ENCODE results near the gene SREBF1. TPM values are rescaled to one million over a fixed set of nuclear protein-coding genes. Genes with fewer than 3 reads are reported as not detected.

Gene SREBF1
- total and polyA plus RNA-seq, 10 of the 15 experiments (the other 5 are each of a cell fraction or from before 2014, with no cell fraction given) = 1.4 to 84.6 (median 20.4) TPM

- SMC1A ChIA-PET (ENCODE audit: uncharacterized antibody, unreplicated experiment) = interaction anchor here (0.8 to 1.6 kb wide), 4 partner anchors 9 to 29 kb away, joined by 3 to 8 read pairs (median 5); no protein-coding TSS in a partner anchor
- Histone ChIP-seq H3K27me3 (replicated peaks in 1 of 2; ENCODE audit: control insufficient read depth in 2 of 2, insufficient read depth in 2 of 2, low read length in 1 of 2) (no peaks in the 10 kb centered on the region), H3K4me2 (ENCODE audit: control insufficient read depth, insufficient read depth) (peak overlapping the region; percentile 44; the same call in 1 of the 2 replicates), H3K27ac (ENCODE audit: control insufficient read depth, insufficient read depth) (no peak overlapping the region), H3K79me2 (ENCODE audit: control insufficient read depth, insufficient read depth, low read length) (peaks cover 2% of the 10 kb centered on the region), H2AFZ (ENCODE audit: control insufficient read depth, low read depth, low read length) (no peak overlapping the region), H3K36me3 (ENCODE audit: control insufficient read depth in 2 of 2, insufficient read depth in 2 of 2, low read length in 1 of 2) (no peaks in the 10 kb centered on the region), H3K9me3 (replicated peaks; ENCODE audit: control insufficient read depth, insufficient read depth, low read length) (no peaks in the 10 kb centered on the region), H4K20me1 (ENCODE audit: control insufficient read depth, insufficient read depth) (no peaks in the 10 kb centered on the region), H3K4me3 (0 out of 2 replicates have a peak overlapping the region, but pooled peaks have one; percentile 71), H3K4me1 (ENCODE audit: control insufficient read depth, insufficient read depth, low read length) (peaks cover 29% of the 10 kb centered on the region), H3K9ac (ENCODE audit: control insufficient read depth, insufficient read depth, low read length) (no peak overlapping the region)
- in situ Hi-C loops (cut with MboI) = no loop called here
- RAD21 ChIA-PET (ENCODE audit: unreplicated experiment) = interaction anchor here (1.1 to 1.3 kb wide), 2 partner anchors 8 to 11 kb away, joined by 3 to 5 read pairs; no protein-coding TSS in a partner anchor
- FAIRE-seq = no peak
- CTCF ChIA-PET = interaction anchor here (1.0 to 2.4 kb wide), 8 partner anchors 9 to 159 kb away, joined by 3 to 9 read pairs (median 4); no protein-coding TSS in a partner anchor
- POLR2A ChIA-PET = interaction anchor here (1.2 to 1.6 kb wide), 6 partner anchors 9 to 26 kb away, joined by 3 to 11 read pairs (median 6); no protein-coding TSS in a partner anchor
- intact Hi-C loops (cut with micrococcal nuclease; ENCODE audit: unreplicated experiment) = loop anchor here (2.0 kb wide), 1 partner anchor 22 kb away; no protein-coding TSS in a partner anchor
- 83% methylated on average over 7 of the region's 7 CpGs for WGBS (ENCODE audit: insufficient coverage, insufficient replicate concordance, low lambda C conversion rate, missing lambda C conversion rate)
- BruUV-seq (replicated peaks) = TSS peak; percentile 44
- no peak for ATAC-seq
- DNase-seq (ENCODE audit: low read depth, low spot score) = no peak
- TF ChIP-seq MEF2A (IDR thresholded peaks at IDR 0.05; ENCODE audit: insufficient read depth, low read depth, low read length) (no peak), TCF7 (IDR thresholded peaks at IDR 0.05; ENCODE audit: borderline replicate concordance) (no peak), SP1 (IDR thresholded peaks at IDR 0.05; ENCODE audit: low read depth, low read length) (no peak), ZBTB4 (CRISPR knock-in tag; IDR thresholded peaks at IDR 0.05) (no peak), SREBF1 (IDR thresholded peaks at IDR 0.05; ENCODE audit: low read length) (no peak), TARDBP (IDR thresholded peaks at IDR 0.05; ENCODE audit: borderline replicate concordance) (no peak), EGR1 (IDR thresholded peaks at IDR 0.05; ENCODE audit: borderline replicate concordance in 1 of 2, low read depth in 2 of 2, low read length in 2 of 2) (no peak), FOXK2 (IDR thresholded peaks at IDR 0.05) (no peak), CHD1 (IDR thresholded peaks at IDR 0.05; ENCODE audit: low read depth, low read length) (no peak), ZNF207 (IDR thresholded peaks at IDR 0.05; ENCODE audit: borderline replicate concordance) (no peak), PRDM15 (CRISPR knock-in tag; IDR thresholded peaks at IDR 0.05) (no peak)
- TF ChIP-seq, protein P1, sequence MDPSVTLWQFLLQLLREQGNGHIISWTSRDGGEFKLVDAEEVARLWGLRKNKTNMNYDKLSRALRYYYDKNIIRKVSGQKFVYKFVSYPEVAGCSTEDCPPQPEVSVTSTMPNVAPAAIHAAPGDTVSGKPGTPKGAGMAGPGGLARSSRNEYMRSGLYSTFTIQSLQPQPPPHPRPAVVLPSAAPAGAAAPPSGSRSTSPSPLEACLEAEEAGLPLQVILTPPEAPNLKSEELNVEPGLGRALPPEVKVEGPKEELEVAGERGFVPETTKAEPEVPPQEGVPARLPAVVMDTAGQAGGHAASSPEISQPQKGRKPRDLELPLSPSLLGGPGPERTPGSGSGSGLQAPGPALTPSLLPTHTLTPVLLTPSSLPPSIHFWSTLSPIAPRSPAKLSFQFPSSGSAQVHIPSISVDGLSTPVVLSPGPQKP (IDR thresholded peaks at IDR 0.05; ENCODE audit: low read depth, low read length) = no peak
- TF ChIP-seq, protein P2, sequence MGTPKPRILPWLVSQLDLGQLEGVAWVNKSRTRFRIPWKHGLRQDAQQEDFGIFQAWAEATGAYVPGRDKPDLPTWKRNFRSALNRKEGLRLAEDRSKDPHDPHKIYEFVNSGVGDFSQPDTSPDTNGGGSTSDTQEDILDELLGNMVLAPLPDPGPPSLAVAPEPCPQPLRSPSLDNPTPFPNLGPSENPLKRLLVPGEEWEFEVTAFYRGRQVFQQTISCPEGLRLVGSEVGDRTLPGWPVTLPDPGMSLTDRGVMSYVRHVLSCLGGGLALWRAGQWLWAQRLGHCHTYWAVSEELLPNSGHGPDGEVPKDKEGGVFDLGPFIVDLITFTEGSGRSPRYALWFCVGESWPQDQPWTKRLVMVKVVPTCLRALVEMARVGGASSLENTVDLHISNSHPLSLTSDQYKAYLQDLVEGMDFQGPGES (IDR thresholded peaks at IDR 0.05) = no peak
Observed at GRCh38 chr17:17840751-17841591, 4.2 kb upstream of the SREBF1 start.

Data from GM12878 (cell line).